ENCODE results near the gene ABHD18.
A peak's percentile ranks its signal among the peaks of the same experiment; 100 is the strongest.
"Not testable (repeated sequence)": the region's sequence is repeated elsewhere in the genome, so short reads cannot be mapped to it uniquely, and the experiment has no call there.

ABHD18 gene

GRCh38 chr4:127930175-127930574, 35.0 kb upstream of the ABHD18 start:
- Histone ChIP-seq H3K27me3 (replicated peaks) (no peaks in the 10 kb centered on the region), H3K27ac (no peak overlapping the region), H3K4me3 (ENCODE audit: low read depth, low read length) (no peak overlapping the region), H3K36me3 (replicated peaks) (peaks cover 3% of the 10 kb centered on the region)
- TF ChIP-seq CTCF (IDR thresholded peaks at IDR 0.05; ENCODE audit: low read depth, low read length, missing control alignments), result no peak
- no peak for DNase-seq
- in situ Hi-C loops (cut with HindIII; ENCODE audit: low pct_ligation_motif_present, low sequenced_read_pairs), result no loop called here

- H3K4me3 ChIP-seq (ENCODE audit: low read depth, low read length); DNase-seq; H3K27ac ChIP-seq; H3K36me3 ChIP-seq (replicated peaks); H3K27me3 ChIP-seq (replicated peaks); in situ Hi-C loops (cut with HindIII; ENCODE audit: low pct_ligation_motif_present, low sequenced_read_pairs): not testable (repeated sequence)
Observed at GRCh38 chr4:127931836-127932235, 33.4 kb upstream of the ABHD18 start.

- peak overlapping the region; percentile 11 for H3K27ac ChIP-seq
- TF ChIP-seq CTCF (IDR thresholded peaks at IDR 0.05; ENCODE audit: low read depth, low read length, missing control alignments), result no peak
- in situ Hi-C loops (cut with HindIII; ENCODE audit: low pct_ligation_motif_present, low sequenced_read_pairs), result no loop called here
- H3K36me3 ChIP-seq (replicated peaks), result peaks cover 1% of the 10 kb centered on the region
- no peaks in the 10 kb centered on the region for H3K27me3 ChIP-seq (replicated peaks)
- DNase-seq, result peak; percentile 4
- H3K4me3 ChIP-seq (ENCODE audit: low read depth, low read length), result no peak overlapping the region
Observed at GRCh38 chr4:127936974-127937373, 28.2 kb upstream of the ABHD18 start.

- no peak overlapping the region for H3K27ac ChIP-seq
- no peak for TF ChIP-seq CTCF (IDR thresholded peaks at IDR 0.05; ENCODE audit: low read depth, low read length, missing control alignments)
- H3K4me3 ChIP-seq (ENCODE audit: low read depth, low read length), result no peak overlapping the region
- no peaks in the 10 kb centered on the region for H3K27me3 ChIP-seq (replicated peaks)
- H3K36me3 ChIP-seq (replicated peaks), result peaks cover 2% of the 10 kb centered on the region
- no peak for DNase-seq
- in situ Hi-C loops (cut with HindIII; ENCODE audit: low pct_ligation_motif_present, low sequenced_read_pairs), result no loop called here
Observed at GRCh38 chr4:127957105-127957504, 8.1 kb upstream of the ABHD18 start.

- no peak overlapping the region for H3K27ac ChIP-seq
- H3K4me3 ChIP-seq (ENCODE audit: low read depth, low read length), result no peak overlapping the region
- no peaks in the 10 kb centered on the region for H3K36me3 ChIP-seq (replicated peaks)
- in situ Hi-C loops (cut with HindIII; ENCODE audit: low pct_ligation_motif_present, low sequenced_read_pairs), result no loop called here
- TF ChIP-seq CTCF (IDR thresholded peaks at IDR 0.05; ENCODE audit: low read depth, low read length, missing control alignments), result no peak
- no peak for DNase-seq
- no peaks in the 10 kb centered on the region for H3K27me3 ChIP-seq (replicated peaks)
Observed at GRCh38 chr4:127959794-127960193, 5.4 kb upstream of the ABHD18 start.

GRCh38 chr4:127963633-127964398, 1.4 kb upstream of the ABHD18 start:
- in situ Hi-C loops (cut with HindIII; ENCODE audit: low pct_ligation_motif_present, low sequenced_read_pairs); H3K36me3 ChIP-seq (replicated peaks); DNase-seq; H3K27ac ChIP-seq; H3K27me3 ChIP-seq (replicated peaks): not testable (repeated sequence)
- H3K4me3 ChIP-seq (ENCODE audit: low read depth, low read length), result peak overlapping the region; percentile 99

GRCh38 chr4:127964426-127965061, 662 bp upstream of the ABHD18 start:
- peak overlapping the region; percentile 64 for H3K27ac ChIP-seq
- in situ Hi-C loops (cut with HindIII; ENCODE audit: low pct_ligation_motif_present, low sequenced_read_pairs); H3K36me3 ChIP-seq (replicated peaks); H3K27me3 ChIP-seq (replicated peaks): not testable (repeated sequence)
- H3K4me3 ChIP-seq (ENCODE audit: low read depth, low read length), result peak overlapping the region; percentile 99
- peak; percentile 43 for DNase-seq
